ENCODE results near the gene ASCC2.

DNA sequence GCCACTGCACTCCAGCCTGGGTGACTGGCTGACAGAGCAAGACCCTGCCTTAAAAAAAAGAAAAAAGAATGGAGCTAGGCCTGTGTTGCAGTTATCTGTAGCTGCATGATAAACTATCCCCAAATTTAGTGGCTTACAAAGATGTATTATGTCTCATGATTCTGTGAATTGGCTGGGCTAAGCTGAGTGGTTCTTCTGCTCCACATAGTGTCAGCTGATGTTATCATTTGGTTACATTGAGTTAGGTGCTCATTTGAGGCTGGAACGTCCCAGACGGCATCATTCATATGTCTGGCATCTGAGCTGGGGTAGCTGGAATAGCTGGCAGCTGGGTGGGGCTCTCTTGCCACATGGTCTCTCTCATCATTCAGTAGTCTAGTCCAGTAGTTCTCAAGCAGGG lies 8.2 kb upstream of the ASCC2 start:
- no peak for TF ChIP-seq POLR2AphosphoS5 (IDR thresholded peaks at IDR 0.05; ENCODE audit: low read depth, low read length)
- TF ChIP-seq, protein P1, sequence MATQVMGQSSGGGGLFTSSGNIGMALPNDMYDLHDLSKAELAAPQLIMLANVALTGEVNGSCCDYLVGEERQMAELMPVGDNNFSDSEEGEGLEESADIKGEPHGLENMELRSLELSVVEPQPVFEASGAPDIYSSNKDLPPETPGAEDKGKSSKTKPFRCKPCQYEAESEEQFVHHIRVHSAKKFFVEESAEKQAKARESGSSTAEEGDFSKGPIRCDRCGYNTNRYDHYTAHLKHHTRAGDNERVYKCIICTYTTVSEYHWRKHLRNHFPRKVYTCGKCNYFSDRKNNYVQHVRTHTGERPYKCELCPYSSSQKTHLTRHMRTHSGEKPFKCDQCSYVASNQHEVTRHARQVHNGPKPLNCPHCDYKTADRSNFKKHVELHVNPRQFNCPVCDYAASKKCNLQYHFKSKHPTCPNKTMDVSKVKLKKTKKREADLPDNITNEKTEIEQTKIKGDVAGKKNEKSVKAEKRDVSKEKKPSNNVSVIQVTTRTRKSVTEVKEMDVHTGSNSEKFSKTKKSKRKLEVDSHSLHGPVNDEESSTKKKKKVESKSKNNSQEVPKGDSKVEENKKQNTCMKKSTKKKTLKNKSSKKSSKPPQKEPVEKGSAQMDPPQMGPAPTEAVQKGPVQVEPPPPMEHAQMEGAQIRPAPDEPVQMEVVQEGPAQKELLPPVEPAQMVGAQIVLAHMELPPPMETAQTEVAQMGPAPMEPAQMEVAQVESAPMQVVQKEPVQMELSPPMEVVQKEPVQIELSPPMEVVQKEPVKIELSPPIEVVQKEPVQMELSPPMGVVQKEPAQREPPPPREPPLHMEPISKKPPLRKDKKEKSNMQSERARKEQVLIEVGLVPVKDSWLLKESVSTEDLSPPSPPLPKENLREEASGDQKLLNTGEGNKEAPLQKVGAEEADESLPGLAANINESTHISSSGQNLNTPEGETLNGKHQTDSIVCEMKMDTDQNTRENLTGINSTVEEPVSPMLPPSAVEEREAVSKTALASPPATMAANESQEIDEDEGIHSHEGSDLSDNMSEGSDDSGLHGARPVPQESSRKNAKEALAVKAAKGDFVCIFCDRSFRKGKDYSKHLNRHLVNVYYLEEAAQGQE (IDR thresholded peaks at IDR 0.05; ENCODE audit: insufficient read depth in 1 of 2, low read depth in 2 of 2, low read length in 2 of 2) = no peak
- no peak for TF ChIP-seq TAF1 (IDR thresholded peaks at IDR 0.05; ENCODE audit: borderline replicate concordance, insufficient read depth, low read length)
- no peak for TF ChIP-seq FOXP2 (optimal IDR thresholded peaks at IDR 0.05; ENCODE audit: borderline replicate concordance, extremely low read depth, extremely low read length, insufficient read depth)
- no peak for TF ChIP-seq SIN3A (IDR thresholded peaks at IDR 0.05; ENCODE audit: borderline replicate concordance, insufficient read depth, low read length)

Data from PFSK-1 (cell line).